CD8-positive, alpha-beta memory T cell (primary cell): ENCODE results near the gene ZNF239. TPM values are rescaled to one million over a fixed set of nuclear protein-coding genes. Genes with fewer than 3 reads are reported as not detected.
"Not testable (repeated sequence)": the region's sequence is repeated elsewhere in the genome, so short reads cannot be mapped to it uniquely, and the experiment has no call there.

Experiments
- CTCF ChIA-PET: fragments of 350-600 bp; sonication (Branson Sonifier 250); formaldehyde crosslinking; loops from one replicate; lab custom pipeline; 2021; ENCODE audit warnings: antibody characterized with exemption; lab: Charles Lee
- POLR2A ChIA-PET: fragments of 350-600 bp; sonication (Branson Sonifier 250); formaldehyde crosslinking; loops from one replicate; lab custom pipeline; 2021; ENCODE audit warnings: antibody characterized with exemption; lab: Charles Lee
- DNase-seq, 5 donors: peaks; one replicate each; pipeline versions ENCODE4 v3.0.0 to v3.0.0-alpha.2; 2020 to 2022; ENCODE audit warnings: mixed read lengths in 1 of 5
- H3K27ac ChIP-seq: one replicate; pipeline ENCODE4 v1.7.0; 2013; ENCODE audit warnings: low read depth, mild to moderate bottlenecking, low read length, moderate library complexity
- H3K27me3 ChIP-seq: 2 replicates; pipeline ENCODE4 v1.7.0; 2013; ENCODE audit warnings: low read length, mild to moderate bottlenecking; ENCODE audit not compliant: insufficient read depth, poor library complexity, severe bottlenecking
- H3K36me3 ChIP-seq: 2 replicates; pipeline ENCODE4 v1.7.0; 2013; ENCODE audit warnings: mild to moderate bottlenecking, low read length, moderate library complexity; ENCODE audit not compliant: insufficient read depth
- H3K4me1 ChIP-seq: 2 replicates; pipeline ENCODE4 v1.7.0; 2013; ENCODE audit warnings: mild to moderate bottlenecking, low read length, moderate library complexity; ENCODE audit not compliant: insufficient read depth
- H3K4me3 ChIP-seq: 2 replicates; pipeline ENCODE4 v1.7.0; 2013; ENCODE audit warnings: mild to moderate bottlenecking, low read length
- H3K9me3 ChIP-seq: 2 replicates; pipeline ENCODE4 v1.7.0; 2013; ENCODE audit warnings: mild to moderate bottlenecking, low read length
- H3K27ac Mint-ChIP-seq, 8 donors: one replicate each; pipeline ENCODE4 v1.8.0; 2020 to 2021; ENCODE audit warnings: mixed read lengths in 8 of 8, mild to moderate bottlenecking in 6 of 8, inconsistent platforms in 3 of 8, moderate library complexity in 3 of 8
- H3K27me3 Mint-ChIP-seq, 2 donors: one replicate each; pipeline ENCODE4 v1.8.0; 2020 to 2021; ENCODE audit warnings: mixed read lengths in 2 of 2, mild to moderate bottlenecking in 1 of 2, moderate library complexity in 1 of 2
- H3K36me3 Mint-ChIP-seq, 3 donors: one replicate each; pipeline ENCODE4 v1.8.0; 2020 to 2021; ENCODE audit warnings: mixed read lengths in 3 of 3, inconsistent platforms in 1 of 3, mild to moderate bottlenecking in 1 of 3
- H3K4me1 Mint-ChIP-seq, 3 donors: one replicate each; pipeline ENCODE4 v1.8.0; 2020 to 2021; ENCODE audit warnings: mixed read lengths in 3 of 3, inconsistent platforms in 1 of 3, mild to moderate bottlenecking in 1 of 3
- H3K4me3 Mint-ChIP-seq, 7 donors: one replicate each; pipeline ENCODE4 v1.8.0; 2020 to 2021; ENCODE audit warnings: mixed read lengths in 7 of 7, mild to moderate bottlenecking in 6 of 7, moderate library complexity in 4 of 7, inconsistent platforms in 2 of 7
- H3K9me3 Mint-ChIP-seq, 5 donors: one replicate each; pipeline ENCODE4 v1.8.0; 2020 to 2022; ENCODE audit warnings: mixed read lengths in 5 of 5, mild to moderate bottlenecking in 3 of 5, moderate library complexity in 2 of 5, inconsistent platforms in 1 of 5
- polyA plus RNA-seq: library from polyadenylated mRNA; unstranded; fragments of 300-500 nt; fragmentation: Illumina TruSeq; gene quantifications from one replicate; pipeline ENCODE4 v1.2.3, GENCODE V29; 2021
- total RNA-seq, 2 experiments: library from RNA; stranded (reverse); gene quantifications; one replicate each; pipeline ENCODE4 v1.2.3, GENCODE V29; 2021

ZNF239 gene
- total and polyA plus RNA-seq, 3 experiments from 2014 or later: 0.90 to 1.6 (median 1.4) TPM

GRCh38 chr10:43594944-43595589, 20.7 kb upstream of the ZNF239 start:
- peak in 2 of 5 donors; percentile 12 to 19 for DNase-seq
- H3K27me3 ChIP-seq: no peaks in the 10 kb centered on the region
- no peak overlapping the region for H3K27ac ChIP-seq
- peak overlapping the region; percentile 65 to 91 (median 87) for H3K4me3 Mint-ChIP-seq
- peaks cover 23% of the 10 kb centered on the region for H3K4me1 ChIP-seq
- POLR2A ChIA-PET: no interaction called here
- H3K27me3 Mint-ChIP-seq: peaks cover 0 to 3% of the 10 kb centered on the region in 2 donors
- H3K9me3 Mint-ChIP-seq: peaks cover 5 to 12% (median 11%) of the 10 kb centered on the region in 5 donors
- H3K9me3 ChIP-seq: no peaks in the 10 kb centered on the region
- peak overlapping the region; percentile 35 for H3K4me3 ChIP-seq
- CTCF ChIA-PET: interaction anchor here (2.8 kb wide), 1 partner anchor 22 kb away, joined by 8 read pairs; the partner anchor contains the start of gene ZNF239
- H3K36me3 ChIP-seq: no peaks in the 10 kb centered on the region
- peaks cover 31 to 38% (median 32%) of the 10 kb centered on the region in 3 donors for H3K4me1 Mint-ChIP-seq
- H3K36me3 Mint-ChIP-seq: peaks cover 0 to 21% (median 2%) of the 10 kb centered on the region in 3 donors
- peak overlapping the region; percentile 41 to 97 (median 82) for H3K27ac Mint-ChIP-seq

- Histone ChIP-seq H3K4me3 (no peak overlapping the region), H3K4me1 (peaks cover 21% of the 10 kb centered on the region), H3K9me3 (no peaks in the 10 kb centered on the region), H3K27ac (no peak overlapping the region), H3K27me3 (no peaks in the 10 kb centered on the region), H3K36me3 (no peaks in the 10 kb centered on the region)
- Mint-ChIP-seq H3K27me3 (peaks cover 4 to 7% of the 10 kb centered on the region in 2 donors), H3K4me3 (no peak overlapping the region), H3K36me3 (peaks cover 0 to 29% (median 2%) of the 10 kb centered on the region in 3 donors), H3K4me1 (peaks cover 21 to 25% (median 24%) of the 10 kb centered on the region in 3 donors), H3K27ac (peak overlapping the region in 1 of 8 donors; percentile 44), H3K9me3 (peaks cover 5 to 13% (median 11%) of the 10 kb centered on the region in 5 donors)
- no peak for DNase-seq
- ChIA-PET POLR2A (no interaction called here), CTCF (no interaction called here)
Measured at GRCh38 chr10:43591303-43591904, 17.0 kb upstream of the ZNF239 start.

- H3K4me1 ChIP-seq, DNase-seq, H3K27ac ChIP-seq, H3K27me3 Mint-ChIP-seq, H3K4me3 Mint-ChIP-seq, POLR2A ChIA-PET, H3K4me1 Mint-ChIP-seq, H3K4me3 ChIP-seq, H3K9me3 ChIP-seq, H3K27me3 ChIP-seq, H3K9me3 Mint-ChIP-seq, H3K36me3 ChIP-seq: not testable (repeated sequence)
- Mint-ChIP-seq H3K27ac (peak overlapping the region in 1 of 8 donors; percentile 47), H3K36me3 (peaks cover 0 to 18% (median 0%) of the 10 kb centered on the region in 3 donors)
- CTCF ChIA-PET: interaction anchor here (1.4 kb wide), 1 partner anchor 103 kb away, joined by 3 read pairs; no protein-coding TSS in a partner anchor
Measured at GRCh38 chr10:43586730-43587115, 12.3 kb upstream of the ZNF239 start.

GRCh38 chr10:43585981-43586729, 11.7 kb upstream of the ZNF239 start:
- no peak for DNase-seq
- H3K4me3 ChIP-seq: no peak overlapping the region
- H3K9me3 ChIP-seq: no peaks in the 10 kb centered on the region
- H3K4me1 ChIP-seq: no peaks in the 10 kb centered on the region
- no peaks in the 10 kb centered on the region for H3K27me3 ChIP-seq
- POLR2A ChIA-PET: no interaction called here
- Mint-ChIP-seq H3K4me1 (peaks cover 0 to 2% (median 0%) of the 10 kb centered on the region in 3 donors), H3K27me3 (peaks cover 4 to 9% of the 10 kb centered on the region in 2 donors), H3K4me3 (no peak overlapping the region), H3K36me3 (peaks cover 0 to 15% (median 0%) of the 10 kb centered on the region in 3 donors), H3K27ac (no peak overlapping the region), H3K9me3 (peaks cover 0 to 3% (median 0%) of the 10 kb centered on the region in 5 donors)
- CTCF ChIA-PET: interaction anchor here (1.4 kb wide), 1 partner anchor 103 kb away, joined by 3 read pairs; no protein-coding TSS in a partner anchor
- no peak overlapping the region for H3K27ac ChIP-seq
- no peaks in the 10 kb centered on the region for H3K36me3 ChIP-seq

- Histone ChIP-seq H3K27me3 (no peaks in the 10 kb centered on the region), H3K4me3 (no peak overlapping the region), H3K4me1 (no peaks in the 10 kb centered on the region), H3K9me3 (no peaks in the 10 kb centered on the region), H3K36me3 (no peaks in the 10 kb centered on the region), H3K27ac (no peak overlapping the region)
- no peak for DNase-seq
- ChIA-PET CTCF (interaction anchor here (1.4 kb wide), 1 partner anchor 104 kb away, joined by 3 read pairs; no protein-coding TSS in a partner anchor), POLR2A (no interaction called here)
- H3K4me3 Mint-ChIP-seq: no peak overlapping the region
- H3K36me3 Mint-ChIP-seq: peaks cover 0 to 11% (median 0%) of the 10 kb centered on the region in 3 donors
- peaks cover 0 to 2% (median 0%) of the 10 kb centered on the region in 3 donors for H3K4me1 Mint-ChIP-seq
- no peak overlapping the region for H3K27ac Mint-ChIP-seq
- peaks cover 3 to 9% of the 10 kb centered on the region in 2 donors for H3K27me3 Mint-ChIP-seq
- peaks cover 0 to 1% (median 0%) of the 10 kb centered on the region in 5 donors for H3K9me3 Mint-ChIP-seq
Measured at GRCh38 chr10:43585046-43585445, 10.6 kb upstream of the ZNF239 start.

GRCh38 chr10:43584051-43584450, 9.6 kb upstream of the ZNF239 start:
- Mint-ChIP-seq H3K9me3 (no peaks in the 10 kb centered on the region), H3K27me3 (peaks cover 3 to 9% of the 10 kb centered on the region in 2 donors), H3K4me3 (no peak overlapping the region), H3K36me3 (peaks cover 0 to 11% (median 0%) of the 10 kb centered on the region in 3 donors), H3K27ac (no peak overlapping the region), H3K4me1 (peaks cover 0 to 2% (median 0%) of the 10 kb centered on the region in 3 donors)
- no peaks in the 10 kb centered on the region for H3K36me3 ChIP-seq
- ChIA-PET CTCF (no interaction called here), POLR2A (no interaction called here)
- no peak for DNase-seq
- H3K27me3 ChIP-seq: no peaks in the 10 kb centered on the region
- H3K4me1 ChIP-seq: no peaks in the 10 kb centered on the region
- no peaks in the 10 kb centered on the region for H3K9me3 ChIP-seq
- H3K27ac ChIP-seq: no peak overlapping the region
- no peak overlapping the region for H3K4me3 ChIP-seq

- Mint-ChIP-seq H3K27me3 (peaks cover 0 to 1% of the 10 kb centered on the region in 2 donors), H3K4me3 (peak overlapping the region; percentile 27 to 88 (median 85)), H3K4me1 (peaks cover 40 to 55% (median 50%) of the 10 kb centered on the region in 3 donors), H3K9me3 (peaks cover 0 to 10% (median 0%) of the 10 kb centered on the region in 5 donors), H3K36me3 (peaks cover 2 to 10% (median 3%) of the 10 kb centered on the region in 3 donors), H3K27ac (peak overlapping the region in 7 of 8 donors; percentile 72 to 98 (median 91))
- Histone ChIP-seq H3K4me1 (peaks cover 29% of the 10 kb centered on the region), H3K27ac (no peak overlapping the region), H3K27me3 (no peaks in the 10 kb centered on the region), H3K36me3 (no peaks in the 10 kb centered on the region), H3K9me3 (no peaks in the 10 kb centered on the region), H3K4me3 (no peak overlapping the region)
- ChIA-PET POLR2A (no interaction called here), CTCF (interaction anchor here (1.0 kb wide), 1 partner anchor 72 kb away, joined by 3 read pairs; the partner anchor contains the start of gene ZNF32)
- no peak for DNase-seq
Measured at GRCh38 chr10:43576580-43576979, 2.2 kb upstream of the ZNF239 start.
